Upper lobe of right lung (tissue), 1 donor: Measurements from ENCODE around the gene KATNB1. TPM values are rescaled to one million over a fixed set of nuclear protein-coding genes. Genes with fewer than 3 reads are reported as not detected.

Experiments used
- ATAC-seq: fragments of 200-7000 bp; cut with Tn5 transposase; one replicate; pipeline ENCODE4 v1.9.1; 2020; ENCODE audit warnings: mild to moderate bottlenecking, moderate library complexity
- DNase-seq: peaks from one replicate; pipeline ENCODE4 v3.0.0-alpha.2; 2020
- H3K27ac ChIP-seq: fragments of 200-600 bp; one replicate; pipeline ENCODE4 v1.8.0; 2022
- H3K27me3 ChIP-seq: fragments of 200-600 bp; one replicate; pipeline ENCODE4 v1.8.0; 2022; ENCODE audit warnings: mild to moderate bottlenecking
- H3K36me3 ChIP-seq: fragments of 200-600 bp; one replicate; pipeline ENCODE4 v1.8.0; 2022
- H3K4me1 ChIP-seq: fragments of 200-600 bp; one replicate; pipeline ENCODE4 v1.8.0; 2022
- H3K4me3 ChIP-seq: fragments of 200-600 bp; one replicate; pipeline ENCODE4 v1.8.0; 2022; ENCODE audit warnings: mild to moderate bottlenecking
- H3K9me3 ChIP-seq: fragments of 200-600 bp; one replicate; pipeline ENCODE4 v1.8.0; 2022
- intact Hi-C: fragments of 100-400 bp; cut with DNase I; formaldehyde crosslinking; loops from one replicate; pipeline ENCODE4 v1.11.0; 2022
- total RNA-seq: library from RNA; stranded (reverse); fragmentation: NEBNext Ultra II Directional; extraction: Animal tissue kit (Norgen Biotek cat#: 25700); gene quantifications from one replicate; pipeline ENCODE4 v1.2.1, GENCODE V29; 2021
- TF ChIP-seq, protein P1 (sequence below): fragments of 200-600 bp; IDR thresholded peaks from one replicate; pipeline ENCODE4 v1.8.0; 2022; ENCODE audit warnings: antibody characterized with exemption
- donor health status: DM: no; HTN: yes; CAD: no; lungs with severe emphysema.

Gene KATNB1
- total RNA-seq, 1 donor from 2014 or later: 16.6 TPM

DNA sequence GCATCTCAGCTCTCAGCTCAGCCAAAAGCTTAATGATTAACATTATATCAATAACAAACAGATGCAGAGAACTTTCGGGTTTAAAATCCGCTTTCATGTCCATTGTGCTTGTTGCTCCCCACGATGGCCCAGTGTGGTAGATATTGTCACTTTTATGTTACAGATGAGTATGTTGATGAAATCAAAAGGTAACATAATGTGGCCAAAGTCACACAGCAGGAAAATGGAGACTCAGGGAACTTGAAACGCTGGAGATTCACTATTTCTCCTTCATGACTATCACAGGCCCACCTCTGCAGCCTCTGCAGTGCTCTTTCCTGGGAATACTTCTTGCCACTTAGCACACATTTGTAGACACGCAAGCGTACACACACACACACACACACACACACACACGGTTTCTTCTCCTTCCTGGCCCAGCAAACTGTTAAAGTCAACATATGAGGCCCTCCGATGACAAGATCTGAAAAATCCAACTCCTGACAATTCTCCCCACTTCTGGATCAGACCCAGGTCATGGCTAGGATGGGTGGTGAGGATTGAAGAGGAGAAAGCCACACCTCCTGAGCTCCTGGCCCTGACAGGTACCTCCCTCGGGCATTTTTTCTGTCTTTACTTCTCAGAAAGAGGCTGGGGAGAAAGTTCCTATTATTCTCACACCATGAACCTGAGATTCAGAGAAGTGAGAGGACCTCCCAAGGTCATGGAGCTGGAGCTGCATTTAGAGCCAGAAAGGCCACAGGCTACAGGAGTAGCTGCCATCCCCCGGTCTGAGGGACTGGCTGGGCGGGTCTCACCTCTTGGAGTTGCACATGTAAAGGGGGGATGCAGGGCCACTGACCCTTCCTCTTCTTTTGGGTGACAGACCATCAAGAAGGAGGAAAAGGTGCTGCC is 31.3 kb upstream of the KATNB1 start:
- no peaks in the 10 kb centered on the region for H3K36me3 ChIP-seq
- H3K27ac ChIP-seq: no peak overlapping the region
- TF ChIP-seq, protein P1, sequence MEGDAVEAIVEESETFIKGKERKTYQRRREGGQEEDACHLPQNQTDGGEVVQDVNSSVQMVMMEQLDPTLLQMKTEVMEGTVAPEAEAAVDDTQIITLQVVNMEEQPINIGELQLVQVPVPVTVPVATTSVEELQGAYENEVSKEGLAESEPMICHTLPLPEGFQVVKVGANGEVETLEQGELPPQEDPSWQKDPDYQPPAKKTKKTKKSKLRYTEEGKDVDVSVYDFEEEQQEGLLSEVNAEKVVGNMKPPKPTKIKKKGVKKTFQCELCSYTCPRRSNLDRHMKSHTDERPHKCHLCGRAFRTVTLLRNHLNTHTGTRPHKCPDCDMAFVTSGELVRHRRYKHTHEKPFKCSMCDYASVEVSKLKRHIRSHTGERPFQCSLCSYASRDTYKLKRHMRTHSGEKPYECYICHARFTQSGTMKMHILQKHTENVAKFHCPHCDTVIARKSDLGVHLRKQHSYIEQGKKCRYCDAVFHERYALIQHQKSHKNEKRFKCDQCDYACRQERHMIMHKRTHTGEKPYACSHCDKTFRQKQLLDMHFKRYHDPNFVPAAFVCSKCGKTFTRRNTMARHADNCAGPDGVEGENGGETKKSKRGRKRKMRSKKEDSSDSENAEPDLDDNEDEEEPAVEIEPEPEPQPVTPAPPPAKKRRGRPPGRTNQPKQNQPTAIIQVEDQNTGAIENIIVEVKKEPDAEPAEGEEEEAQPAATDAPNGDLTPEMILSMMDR: no peak
- DNase-seq (no peak), ATAC-seq (no peak)
- H3K4me1 ChIP-seq: no peaks in the 10 kb centered on the region
- H3K4me3 ChIP-seq: no peak overlapping the region
- intact Hi-C loops: no loop called here
- no peaks in the 10 kb centered on the region for H3K9me3 ChIP-seq
- no peaks in the 10 kb centered on the region for H3K27me3 ChIP-seq

DNA sequence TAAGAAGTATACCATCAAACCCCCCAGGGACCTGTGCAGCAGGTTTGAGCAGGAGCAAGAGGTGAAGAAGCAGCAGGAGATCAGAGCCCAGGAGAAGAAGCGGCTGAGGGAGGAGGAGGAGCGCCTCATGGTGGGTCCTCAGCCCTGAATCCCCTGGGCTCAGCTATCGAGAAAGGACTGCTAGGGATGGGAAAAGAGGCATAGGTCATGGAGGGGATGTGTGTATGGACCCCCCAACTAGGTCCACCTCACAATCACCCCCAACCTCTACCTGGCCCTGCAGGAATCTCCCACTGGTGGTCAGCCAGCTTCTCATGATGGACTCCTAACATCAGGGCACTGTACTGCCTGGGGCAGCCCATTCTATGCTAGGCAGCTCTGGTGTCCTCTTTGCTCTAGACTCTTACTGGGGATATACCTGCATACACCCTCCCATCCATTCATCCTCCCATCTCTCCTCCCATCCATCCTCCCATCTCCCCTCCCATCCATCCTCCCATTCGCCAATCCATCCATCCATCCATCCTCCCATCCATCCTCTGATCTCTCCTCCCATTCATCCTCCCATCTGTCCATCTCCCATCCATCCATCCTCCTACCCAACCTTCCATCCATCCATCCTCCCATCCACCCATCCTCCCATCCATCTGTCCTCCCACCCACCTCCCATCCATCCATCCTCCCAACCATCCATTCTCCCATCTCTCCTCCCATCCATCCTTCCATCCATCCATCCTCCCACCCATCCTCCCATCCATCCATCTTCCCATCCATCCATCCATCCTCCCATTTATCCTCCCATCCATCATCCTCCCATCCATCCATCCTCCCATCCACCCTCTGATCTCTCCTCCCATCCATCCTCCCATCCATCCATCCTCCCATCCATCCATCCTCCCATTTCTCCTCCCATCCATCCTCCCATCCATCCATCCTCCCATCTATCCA is 30.4 kb upstream of the KATNB1 start:
- DNase-seq: no peak
- intact Hi-C loops: no loop called here
- Histone ChIP-seq H3K4me1 (no peaks in the 10 kb centered on the region), H3K27ac (no peak overlapping the region), H3K4me3 (no peak overlapping the region), H3K9me3 (no peaks in the 10 kb centered on the region), H3K36me3 (no peaks in the 10 kb centered on the region), H3K27me3 (no peaks in the 10 kb centered on the region)
- TF ChIP-seq, protein P1: no peak
- no peak for ATAC-seq

DNA sequence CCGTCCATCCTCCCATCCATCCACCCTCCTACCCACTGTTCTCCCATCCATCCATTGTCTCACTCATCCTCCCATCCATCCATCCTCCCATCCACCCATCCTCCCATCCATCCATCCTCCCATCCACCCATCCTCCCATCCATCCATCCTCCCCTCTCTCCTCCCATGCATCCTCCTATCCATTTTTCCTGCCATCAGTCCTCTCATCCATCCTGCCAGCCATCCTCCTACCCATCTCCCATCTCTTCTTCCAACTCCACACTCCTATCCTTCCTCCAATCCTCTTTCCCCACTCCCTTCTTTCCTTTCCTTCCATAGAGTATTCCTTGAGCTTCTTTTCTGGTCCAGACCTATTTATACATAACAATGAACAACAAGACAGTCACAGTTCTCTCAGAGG is 28.9 kb upstream of the KATNB1 start:
- Histone ChIP-seq H3K36me3 (no peaks in the 10 kb centered on the region), H3K4me1 (no peaks in the 10 kb centered on the region), H3K9me3 (no peaks in the 10 kb centered on the region), H3K27ac (no peak overlapping the region), H3K4me3 (no peak overlapping the region), H3K27me3 (no peaks in the 10 kb centered on the region)
- DNase-seq: no peak
- TF ChIP-seq, protein P1: no peak
- intact Hi-C loops: no loop called here
- ATAC-seq: no peak

- TF ChIP-seq, protein P1: no peak
- Histone ChIP-seq H3K27ac (no peak overlapping the region), H3K9me3 (no peaks in the 10 kb centered on the region), H3K4me3 (no peak overlapping the region), H3K27me3 (no peaks in the 10 kb centered on the region), H3K4me1 (no peaks in the 10 kb centered on the region), H3K36me3 (no peaks in the 10 kb centered on the region)
- intact Hi-C loops: no loop called here
- no peak for ATAC-seq
- no peak for DNase-seq
Observed at GRCh38 chr16:57707331-57707730, 28.2 kb upstream of the KATNB1 start.

DNA sequence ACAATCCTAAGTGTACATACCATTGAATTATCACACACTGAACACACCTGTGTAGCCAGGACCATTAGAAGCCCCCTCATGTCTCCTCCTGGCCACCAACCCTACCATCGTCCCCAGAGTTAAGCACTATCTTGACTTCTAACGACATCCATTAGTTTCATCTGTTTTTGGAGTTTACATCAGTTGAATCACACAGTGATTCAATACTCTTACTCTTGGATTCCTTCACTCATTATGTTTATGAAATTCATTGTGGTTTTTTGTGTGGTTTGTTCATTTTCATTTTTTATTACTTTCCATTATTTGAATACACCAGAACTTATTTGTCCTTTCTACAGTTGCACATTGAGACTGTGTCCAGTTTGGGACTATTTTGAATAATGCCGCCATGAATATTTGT is 27.4 kb upstream of the KATNB1 start:
- no peak overlapping the region for H3K27ac ChIP-seq
- H3K9me3 ChIP-seq: no peaks in the 10 kb centered on the region
- DNase-seq (no peak), ATAC-seq (no peak)
- intact Hi-C loops: no loop called here
- TF ChIP-seq, protein P1: no peak
- no peaks in the 10 kb centered on the region for H3K27me3 ChIP-seq
- no peaks in the 10 kb centered on the region for H3K4me1 ChIP-seq
- H3K4me3 ChIP-seq: no peak overlapping the region
- H3K36me3 ChIP-seq: no peaks in the 10 kb centered on the region
